ENCODE measurements around the gene BCR.

BCR gene

GRCh38 chr22:23200898-23201297 is 20.6 kb downstream of the BCR start:
- DNase-seq (ENCODE audit: low read depth) = no peak

- no peak for DNase-seq (ENCODE audit: low read depth)
These were observed 22.6 kb downstream of the BCR start for GRCh38 chr22:23202812-23203451.

GRCh38 chr22:23203452-23204124 is 23.3 kb downstream of the BCR start:
- no peak for DNase-seq (ENCODE audit: low read depth)

- DNase-seq (ENCODE audit: low read depth) = no peak
These were observed 23.8 kb downstream of the BCR start for GRCh38 chr22:23204125-23204488.

GRCh38 chr22:23204541-23205157 is 24.3 kb downstream of the BCR start:
- DNase-seq (ENCODE audit: low read depth) = no peak

- no peak for DNase-seq (ENCODE audit: low read depth)
These were observed 25.2 kb downstream of the BCR start for GRCh38 chr22:23205339-23206049.

- no peak for DNase-seq (ENCODE audit: low read depth)
These were observed 26.6 kb downstream of the BCR start for GRCh38 chr22:23206915-23207314.

- DNase-seq (ENCODE audit: low read depth) = no peak
These were observed 27.6 kb downstream of the BCR start for GRCh38 chr22:23207729-23208393.

- DNase-seq (ENCODE audit: low read depth) = no peak
These were observed 30.3 kb downstream of the BCR start for GRCh38 chr22:23210428-23211170.

- no peak for DNase-seq (ENCODE audit: low read depth)
These were observed 31.3 kb downstream of the BCR start for GRCh38 chr22:23211622-23212021.

- no peak for DNase-seq (ENCODE audit: low read depth)
These were observed 32.0 kb downstream of the BCR start for GRCh38 chr22:23212061-23213021.

GRCh38 chr22:23213022-23213555 is 32.8 kb downstream of the BCR start:
- DNase-seq (ENCODE audit: low read depth) = no peak

GRCh38 chr22:23213581-23214334 is 33.4 kb downstream of the BCR start:
- DNase-seq (ENCODE audit: low read depth) = no peak

GRCh38 chr22:23214398-23214797 is 34.1 kb downstream of the BCR start:
- DNase-seq (ENCODE audit: low read depth) = no peak

GRCh38 chr22:23215294-23216241 is 35.3 kb downstream of the BCR start:
- no peak for DNase-seq (ENCODE audit: low read depth)

- DNase-seq (ENCODE audit: low read depth) = peak; percentile 32
These were observed 36.3 kb downstream of the BCR start for GRCh38 chr22:23216461-23217170.

GRCh38 chr22:23217171-23218052 is 37.1 kb downstream of the BCR start:
- DNase-seq (ENCODE audit: low read depth) = no peak

Data from stimulated activated CD8-positive, alpha-beta memory T cell treated with anti-CD3 and anti-CD28 coated beads, Interleukin-12 subunit alpha, Interleukin-12 subunit beta, amount 100 ng/mL, for 1 hour (primary cell).